ENCODE results near the gene FAM193B.
"Not testable (repeated sequence)": the region's sequence is repeated elsewhere in the genome, so short reads cannot be mapped to it uniquely, and the experiment has no call there.

The FAM193B gene

DNA sequence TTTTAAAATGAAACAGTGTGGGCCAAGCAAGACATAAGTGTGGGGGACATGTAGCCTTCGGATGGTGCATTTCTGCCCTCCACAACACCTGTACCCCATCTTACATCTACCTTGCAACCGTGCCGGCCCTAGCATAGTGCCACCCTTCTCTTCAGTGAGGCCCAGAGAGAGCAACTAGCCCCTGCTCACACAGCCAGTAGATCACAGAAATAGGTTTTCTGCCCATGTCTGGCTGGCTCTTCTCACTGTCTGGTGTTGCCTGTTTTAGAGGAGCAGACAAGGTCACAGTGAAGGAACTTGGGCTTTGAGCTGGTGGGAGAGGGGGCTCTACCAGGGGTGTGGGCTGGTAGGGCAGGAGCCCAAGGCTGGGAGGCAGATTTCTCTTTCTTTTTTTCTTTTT lies 68.1 kb downstream of the FAM193B start:
- no peak for DNase-seq (ENCODE audit: low read depth in 2 of 2)

DNA sequence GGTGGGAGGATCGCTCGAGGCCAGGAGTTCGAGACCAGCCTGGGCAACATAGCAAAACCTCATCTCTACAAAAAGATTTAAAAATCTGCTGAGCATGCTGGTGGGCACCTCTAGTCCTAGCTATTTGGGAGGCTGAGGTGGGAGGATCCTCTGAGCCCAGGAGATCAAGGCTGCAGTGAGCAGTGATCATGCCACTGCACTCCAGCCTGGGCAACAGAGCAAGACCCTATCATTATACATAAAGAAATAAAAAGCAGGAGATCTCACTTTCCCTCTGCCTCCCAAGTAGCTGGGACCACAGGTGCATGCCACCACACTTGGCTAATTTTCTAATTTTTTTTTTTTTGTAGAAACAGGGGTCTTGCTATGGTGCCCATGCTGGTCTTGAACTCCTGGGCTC lies 68.6 kb downstream of the FAM193B start:
- not testable (repeated sequence) for DNase-seq (ENCODE audit: low read depth in 2 of 2)

GRCh38 chr5:177484902-177485549 lies 69.3 kb downstream of the FAM193B start:
- no peak for DNase-seq (ENCODE audit: low read depth in 2 of 2)

DNA sequence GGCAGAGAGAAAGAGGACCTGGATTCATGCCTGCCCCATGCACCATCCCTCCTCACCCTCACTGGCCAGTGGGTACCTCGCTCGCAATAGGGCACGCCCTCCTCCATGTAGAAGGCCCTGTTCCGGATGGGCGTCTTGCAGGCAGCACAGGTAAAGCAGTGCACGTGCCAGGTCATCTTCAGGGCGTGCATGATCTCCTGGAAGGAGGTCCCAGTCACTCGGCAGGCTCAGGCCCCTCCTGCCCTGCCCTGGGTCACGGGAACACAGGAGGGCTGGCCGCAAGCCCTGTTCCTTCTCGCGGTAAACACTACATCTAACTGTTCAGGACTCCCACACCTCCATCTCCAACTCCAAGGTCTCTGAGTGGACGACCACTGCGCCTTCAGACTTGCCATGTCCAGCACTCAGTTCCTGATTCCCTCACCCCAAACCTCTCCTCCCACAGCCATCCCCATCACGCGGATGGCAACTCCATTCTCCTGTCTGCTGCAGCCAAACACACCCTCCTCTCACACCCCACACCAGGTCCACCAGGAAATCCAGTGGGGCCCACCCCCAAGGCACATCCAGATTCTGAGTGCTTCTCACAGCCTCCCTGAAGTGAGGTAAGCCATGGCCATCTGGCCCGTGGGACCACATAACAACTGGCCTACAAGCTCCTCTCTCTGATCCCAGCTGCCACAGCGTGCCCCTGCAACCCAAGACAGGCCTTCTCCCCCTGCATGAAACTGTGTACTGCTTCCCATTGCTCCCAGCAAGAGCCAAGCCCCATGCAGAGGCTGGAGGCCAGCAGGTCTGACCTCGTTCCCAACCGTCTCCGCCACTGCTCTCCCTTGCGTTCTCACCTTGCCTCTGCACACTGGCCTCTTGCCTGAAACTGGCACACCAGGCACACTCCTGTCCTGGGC lies 70.1 kb downstream of the FAM193B start:
- DNase-seq (ENCODE audit: low read depth in 2 of 2), result no peak

DNA sequence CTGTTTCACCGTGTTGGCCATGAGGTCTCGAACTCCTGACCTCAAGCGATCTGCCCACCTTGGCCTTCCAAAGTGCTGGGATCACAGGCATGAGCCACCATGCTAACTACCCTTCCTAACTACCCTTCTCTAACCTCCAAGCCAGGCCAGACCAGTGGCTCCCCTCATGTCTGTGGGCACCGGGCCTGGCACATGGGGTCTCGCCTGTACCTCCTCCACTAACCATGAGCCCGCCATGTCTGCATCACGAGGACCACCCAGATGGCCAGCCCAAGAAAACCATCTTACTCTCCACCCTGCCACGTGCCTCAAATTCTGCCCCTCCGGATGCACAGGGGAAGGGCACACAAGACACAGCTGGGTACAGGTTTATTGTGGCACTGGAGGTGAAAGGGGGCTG lies 71.3 kb downstream of the FAM193B start:
- DNase-seq (ENCODE audit: low read depth in 2 of 2), result no peak

DNA sequence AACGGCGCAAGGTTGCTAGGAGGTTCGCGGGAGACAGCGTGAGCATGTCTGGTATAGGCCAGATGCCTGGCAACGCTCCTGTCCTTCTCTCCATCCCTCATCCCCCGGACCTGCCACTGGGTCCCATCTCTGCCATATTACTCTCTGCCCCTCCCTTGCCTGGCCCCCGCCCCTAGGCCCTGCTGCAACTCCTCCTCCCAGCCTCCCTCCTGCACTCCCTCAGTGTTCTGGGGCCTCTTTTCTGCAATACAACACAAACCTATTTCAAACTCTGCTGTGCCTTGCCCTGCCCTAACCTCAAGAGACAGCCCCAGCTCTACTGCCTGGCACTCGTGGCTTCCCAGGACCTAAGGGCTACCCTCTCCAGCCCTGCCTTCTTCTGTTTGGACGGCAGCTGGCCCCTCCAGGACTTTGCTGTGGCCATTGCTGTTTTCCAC lies 72.0 kb downstream of the FAM193B start:
- no peak for DNase-seq (ENCODE audit: low read depth in 2 of 2)

- no peak for DNase-seq (ENCODE audit: low read depth in 2 of 2)
These were observed 74.6 kb downstream of the FAM193B start for GRCh38 chr5:177479774-177480173.

DNA sequence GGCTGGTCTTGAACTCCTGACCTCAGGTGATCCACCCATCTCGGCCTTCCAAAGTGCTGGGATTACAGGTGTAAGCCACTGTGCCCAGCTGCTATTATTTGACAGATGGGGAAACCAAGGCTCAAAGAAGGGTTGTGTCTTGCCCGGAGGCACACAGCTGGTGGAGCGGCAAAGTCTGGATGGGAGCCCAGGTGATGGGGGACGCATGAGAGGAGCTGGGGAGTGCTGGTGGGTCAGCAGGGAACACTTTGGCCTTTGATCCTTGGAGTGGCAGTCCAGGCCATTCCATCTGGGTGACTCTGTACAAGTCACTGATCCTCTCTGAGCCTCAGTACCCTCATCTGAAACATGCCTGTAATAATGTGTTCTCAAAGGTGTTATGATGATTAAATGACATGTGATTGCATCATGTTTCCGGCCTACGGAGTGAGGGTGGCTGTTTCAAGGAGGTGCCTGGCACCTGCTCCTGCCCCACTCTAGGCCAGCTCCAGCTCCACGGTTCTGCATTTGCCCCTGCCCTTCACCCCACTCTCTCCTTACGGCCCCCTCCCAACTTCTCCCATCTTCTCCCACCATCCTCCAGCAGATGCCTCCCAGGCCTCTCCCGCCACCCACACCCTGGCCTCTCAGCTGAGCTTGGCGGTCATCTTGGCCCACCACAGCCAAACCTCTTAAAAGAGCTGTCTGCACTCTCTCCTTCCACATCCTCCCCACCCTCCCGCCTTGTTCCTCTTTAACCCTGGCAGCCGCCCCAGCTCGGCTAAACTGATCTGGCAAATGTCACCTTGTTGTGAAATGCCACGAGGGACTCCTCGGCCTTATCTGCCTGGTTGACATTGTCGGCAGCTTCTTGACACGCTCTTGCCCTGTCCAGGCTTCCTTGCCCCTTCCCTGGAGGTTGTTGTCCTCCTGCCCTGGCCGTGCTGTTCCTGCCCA lies 75.4 kb downstream of the FAM193B start:
- DNase-seq (ENCODE audit: low read depth in 2 of 2), result no peak

GRCh38 chr5:177477701-177478477 lies 76.5 kb downstream of the FAM193B start:
- DNase-seq (ENCODE audit: low read depth in 2 of 2), result no peak

DNA sequence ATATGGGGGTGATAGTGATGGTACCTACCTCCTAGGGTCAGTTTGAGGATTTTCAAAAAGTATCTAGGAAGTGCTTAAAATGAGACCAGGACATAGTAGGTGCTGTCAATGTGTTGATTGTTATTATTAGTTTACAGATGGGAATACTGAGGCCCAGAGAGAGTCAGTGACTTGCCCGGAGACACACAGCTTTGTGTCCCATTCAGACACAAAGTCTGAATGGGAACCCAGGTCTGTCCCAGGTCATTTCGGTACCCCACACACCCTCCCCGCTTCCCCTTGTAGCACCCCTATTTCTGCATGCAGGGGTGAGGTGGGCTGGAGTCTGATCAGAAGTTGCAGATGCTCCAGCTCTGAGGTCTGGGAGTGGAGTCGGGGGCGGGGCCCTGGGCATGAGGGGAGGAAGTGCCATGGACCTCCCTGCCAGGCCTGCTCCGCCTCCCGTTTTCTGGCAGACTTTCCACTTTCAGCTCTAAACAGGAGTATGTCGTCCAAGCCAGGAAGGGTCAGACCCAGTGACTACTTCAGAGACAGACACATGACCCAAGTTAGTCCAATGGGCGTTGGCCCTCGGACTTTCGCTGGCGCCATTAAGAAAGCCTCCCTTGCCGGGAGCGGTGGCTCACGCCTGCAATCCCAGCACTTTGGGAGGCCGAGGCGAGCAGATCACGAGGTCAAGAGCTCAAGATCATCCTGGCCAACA lies 77.7 kb downstream of the FAM193B start:
- DNase-seq (ENCODE audit: low read depth in 2 of 2), result no peak

- DNase-seq (ENCODE audit: low read depth in 2 of 2), result no peak
These were observed 78.6 kb downstream of the FAM193B start for GRCh38 chr5:177475563-177476427.

- no peak for DNase-seq (ENCODE audit: low read depth in 2 of 2)
These were observed 79.4 kb downstream of the FAM193B start for GRCh38 chr5:177474846-177475562.

DNA sequence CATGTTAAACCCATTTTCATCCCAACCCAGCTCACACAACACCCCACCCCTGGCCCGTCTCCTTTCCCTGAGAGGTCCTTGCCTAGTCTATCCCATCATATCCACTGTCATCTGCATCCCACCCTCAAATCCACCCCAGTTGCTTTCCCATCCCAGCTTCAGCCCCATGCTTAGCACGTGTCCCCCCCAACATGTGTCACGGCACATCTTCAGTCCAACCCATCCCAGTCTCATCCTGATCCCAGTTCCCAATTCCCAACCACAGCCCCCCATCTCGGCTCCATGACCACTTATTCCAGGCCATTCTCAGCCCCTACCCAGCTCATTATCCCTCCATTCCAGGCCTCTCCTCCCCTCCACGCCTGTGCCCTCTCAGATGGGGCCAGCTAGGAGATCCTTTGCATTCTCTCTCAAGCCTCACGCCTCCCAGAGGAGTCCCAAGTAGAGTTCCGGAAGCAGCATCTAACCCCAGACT lies 80.3 kb downstream of the FAM193B start:
- no peak for DNase-seq (ENCODE audit: low read depth in 2 of 2)

GRCh38 chr5:177473443-177474001 lies 80.8 kb downstream of the FAM193B start, which contains the start of gene DBN1:
TSS of gene DBN1 (minus strand) at chr5:177473634. CDS start at chr5:177473521, 113 bp downstream.
- no peak for DNase-seq (ENCODE audit: low read depth in 2 of 2)

- peak in 1 of 2 donors; percentile 25 for DNase-seq (ENCODE audit: low read depth in 2 of 2)
These were observed 81.6 kb downstream of the FAM193B start for GRCh38 chr5:177472460-177473442.

GRCh38 chr5:177471610-177472356 lies 82.6 kb downstream of the FAM193B start:
- no peak for DNase-seq (ENCODE audit: low read depth in 2 of 2)

All from stimulated activated CD8-positive, alpha-beta memory T cell treated with anti-CD3 and anti-CD28 coated beads, Interleukin-7, amount 100 ng/mL, for 1 hour (primary cell).